GM10266 (cell line): Measurements from ENCODE around the gene AGER.
"Not testable (repeated sequence)": the region's sequence is repeated elsewhere in the genome, so short reads cannot be mapped to it uniquely, and the experiment has no call there.

Experiments
- DNase-seq: peaks from one replicate; pipeline ENCODE4 v3.0.0; 2012; ENCODE audit errors: extremely low spot score
- TF ChIP-seq, protein P1 (sequence below): IDR thresholded peaks from 2 replicates; pipeline ENCODE4 v1.5.1; 2012; ENCODE audit warnings: mild to moderate bottlenecking, low read depth; ENCODE audit not compliant: control insufficient read depth, insufficient read depth; ENCODE audit errors: missing control alignments

Gene AGER

DNA sequence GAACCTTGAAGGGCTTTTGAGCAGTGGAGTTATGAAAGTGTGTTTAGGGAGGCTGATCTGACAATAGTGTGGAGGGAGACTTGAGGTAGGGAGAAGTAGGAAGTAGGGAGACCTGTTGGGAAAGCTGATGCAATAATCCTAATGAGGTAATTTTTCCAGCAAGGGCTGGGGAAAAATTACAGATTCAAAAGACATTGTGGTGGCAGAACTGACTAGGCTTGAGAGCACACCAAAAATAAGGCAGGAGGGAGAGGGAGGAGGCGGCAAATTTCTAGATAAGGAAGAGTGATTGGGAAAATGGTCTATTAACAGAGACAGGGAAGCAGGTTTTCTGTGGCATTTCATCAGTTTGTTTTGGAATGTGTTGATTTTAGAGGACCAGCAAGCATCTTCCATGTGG, 37.8 kb downstream of the AGER start:
- TF ChIP-seq, protein P1, sequence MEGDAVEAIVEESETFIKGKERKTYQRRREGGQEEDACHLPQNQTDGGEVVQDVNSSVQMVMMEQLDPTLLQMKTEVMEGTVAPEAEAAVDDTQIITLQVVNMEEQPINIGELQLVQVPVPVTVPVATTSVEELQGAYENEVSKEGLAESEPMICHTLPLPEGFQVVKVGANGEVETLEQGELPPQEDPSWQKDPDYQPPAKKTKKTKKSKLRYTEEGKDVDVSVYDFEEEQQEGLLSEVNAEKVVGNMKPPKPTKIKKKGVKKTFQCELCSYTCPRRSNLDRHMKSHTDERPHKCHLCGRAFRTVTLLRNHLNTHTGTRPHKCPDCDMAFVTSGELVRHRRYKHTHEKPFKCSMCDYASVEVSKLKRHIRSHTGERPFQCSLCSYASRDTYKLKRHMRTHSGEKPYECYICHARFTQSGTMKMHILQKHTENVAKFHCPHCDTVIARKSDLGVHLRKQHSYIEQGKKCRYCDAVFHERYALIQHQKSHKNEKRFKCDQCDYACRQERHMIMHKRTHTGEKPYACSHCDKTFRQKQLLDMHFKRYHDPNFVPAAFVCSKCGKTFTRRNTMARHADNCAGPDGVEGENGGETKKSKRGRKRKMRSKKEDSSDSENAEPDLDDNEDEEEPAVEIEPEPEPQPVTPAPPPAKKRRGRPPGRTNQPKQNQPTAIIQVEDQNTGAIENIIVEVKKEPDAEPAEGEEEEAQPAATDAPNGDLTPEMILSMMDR, result no peak
- no peak for DNase-seq

DNA sequence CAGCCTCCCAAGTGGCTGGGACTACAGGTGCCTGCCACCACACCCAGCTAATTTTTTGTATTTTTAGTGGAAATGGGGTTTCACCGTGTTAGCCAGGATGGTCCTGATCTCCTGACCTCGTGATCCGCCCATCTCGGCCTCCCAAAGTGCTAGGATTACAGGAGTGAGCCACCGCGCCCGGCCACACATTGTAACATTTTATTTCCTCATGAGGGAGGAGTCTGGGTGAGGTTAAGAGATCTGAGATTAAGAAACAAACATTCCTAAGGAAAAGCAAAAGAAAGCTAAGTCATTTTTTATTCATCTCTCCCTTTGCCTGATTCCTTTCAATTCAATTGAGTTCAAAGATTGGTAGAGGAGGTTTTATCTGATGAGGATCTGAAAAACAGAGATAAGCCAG, 39.8 kb downstream of the AGER start:
- not testable (repeated sequence) for DNase-seq

DNA sequence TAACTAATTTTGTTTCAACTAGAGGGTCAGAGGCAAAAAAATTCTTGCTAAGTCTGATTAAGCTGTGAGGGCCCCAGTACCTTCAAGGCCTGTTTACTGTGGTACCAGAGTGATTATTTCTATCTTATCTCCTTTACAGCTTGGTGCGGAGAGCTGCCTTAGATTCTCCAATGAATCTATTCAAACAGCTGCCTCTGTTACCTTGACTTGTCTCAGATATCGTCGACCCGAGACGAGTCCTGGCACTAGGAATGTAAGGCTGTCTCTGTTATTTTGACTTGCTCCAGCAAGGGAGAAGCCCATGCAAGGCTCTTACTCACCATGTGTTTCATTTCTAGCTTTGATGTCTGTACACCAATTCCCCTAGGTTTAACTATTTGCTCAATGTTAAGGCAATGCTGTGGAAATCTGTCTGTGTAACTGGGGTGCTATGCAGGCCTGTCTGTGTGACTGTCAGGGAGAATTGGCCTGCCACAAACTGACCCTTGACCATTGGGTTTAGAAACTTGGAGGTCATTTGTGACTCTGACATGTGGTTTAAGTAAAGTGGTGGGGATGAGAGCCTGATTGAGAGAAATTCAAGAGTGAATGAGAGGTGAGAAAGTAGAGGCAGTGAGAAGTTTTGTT, 43.5 kb downstream of the AGER start:
- no peak for DNase-seq
- TF ChIP-seq, protein P1, result no peak

DNA sequence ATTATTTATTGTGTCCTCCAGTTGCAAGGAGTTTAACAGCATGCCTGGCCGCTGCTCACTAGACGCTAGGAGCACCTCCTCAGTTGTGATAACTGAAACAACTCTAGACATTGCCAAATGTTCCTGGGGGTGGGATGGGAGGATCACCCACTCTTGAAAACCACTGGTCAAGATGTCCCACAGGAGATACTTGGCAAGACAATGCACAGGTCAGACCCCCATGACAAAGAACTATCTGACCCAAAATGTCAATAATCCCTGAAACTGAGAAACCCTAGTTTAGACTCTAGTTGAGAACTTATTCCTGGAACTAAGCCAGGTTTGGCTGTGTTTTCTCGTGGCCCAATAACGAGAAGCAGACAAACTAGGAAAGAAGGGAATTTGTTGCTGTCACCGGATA, 44.5 kb downstream of the AGER start:
- no peak for DNase-seq
- TF ChIP-seq, protein P1, result no peak

DNA sequence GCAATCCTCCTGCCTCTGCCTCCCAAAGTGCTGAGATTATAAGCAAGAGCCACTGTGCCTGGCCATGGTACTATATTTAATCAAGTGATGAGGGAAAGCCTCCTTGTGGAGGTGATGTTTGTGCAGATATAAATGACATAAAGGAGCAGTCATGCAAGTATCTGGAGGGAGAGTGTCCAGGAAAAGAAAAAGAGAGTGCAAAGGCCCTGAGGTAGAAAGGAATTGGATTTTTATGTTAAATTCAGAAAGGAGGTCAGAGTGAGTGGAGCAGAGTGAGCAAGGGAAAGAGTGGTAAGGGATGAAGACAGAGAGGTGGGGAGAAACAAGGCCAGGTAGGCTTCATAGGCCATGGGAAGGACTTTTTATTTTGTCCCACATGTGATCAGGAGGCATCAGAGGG, 46.6 kb downstream of the AGER start:
- TF ChIP-seq, protein P1, result no peak
- DNase-seq, result no peak

DNA sequence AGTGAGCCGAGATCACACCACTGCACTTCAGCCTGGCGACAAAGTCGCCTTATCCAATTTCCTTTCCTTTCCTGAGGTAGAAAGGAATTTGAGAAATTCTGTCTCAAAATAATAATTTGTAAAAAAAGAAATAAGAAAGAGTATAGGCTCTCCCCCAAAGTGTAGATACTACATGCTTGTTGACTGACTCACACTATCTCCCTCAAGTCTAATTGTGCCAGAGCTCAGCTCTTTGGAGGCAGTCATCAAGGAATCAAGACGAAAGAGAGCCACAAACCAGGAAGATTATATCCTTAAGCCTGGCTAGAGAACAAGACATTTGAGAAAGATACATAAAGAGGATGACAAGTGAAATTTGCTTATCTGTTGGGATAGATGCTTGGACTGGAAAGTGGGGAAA, 50.3 kb downstream of the AGER start:
- TF ChIP-seq, protein P1, result no peak
- no peak for DNase-seq

GRCh38 chr6:32132110-32132509, 51.9 kb downstream of the AGER start:
- DNase-seq, result no peak

More at GRCh38 chr6:32132110-32132509, 51.9 kb downstream of the AGER start:
- TF ChIP-seq, protein P1, result no peak
